SKM-1 (cell line): ENCODE data around the gene SCN8A.
"Not testable (repeated sequence)": the region's sequence is repeated elsewhere in the genome, so short reads cannot be mapped to it uniquely, and the experiment has no call there.

Experiments
- DNase-seq: peaks from one replicate; lab custom pipeline; 2025; ENCODE audit not compliant: unreplicated experiment; lab: John Stamatoyannopoulos, UW

SCN8A gene

DNA sequence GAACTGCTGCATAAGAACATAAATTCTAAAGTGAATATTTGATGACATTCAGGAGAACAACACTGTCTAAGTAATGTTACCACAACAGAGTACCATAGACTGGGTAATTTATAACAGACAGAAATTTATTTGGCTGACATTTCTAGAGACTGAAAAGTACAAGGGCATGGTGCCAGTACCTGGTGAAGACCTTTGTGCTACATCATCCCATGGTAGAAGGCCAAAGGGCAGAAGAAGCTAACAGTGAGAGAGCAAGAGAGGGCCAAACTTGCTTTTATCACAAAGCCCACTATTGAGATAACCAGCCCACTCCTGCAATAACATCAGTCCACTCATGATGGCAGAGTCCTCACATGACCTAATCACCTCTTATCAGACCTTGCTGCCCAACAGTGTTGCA, 168.7 kb downstream of the SCN8A start:
- DNase-seq = no peak

DNA sequence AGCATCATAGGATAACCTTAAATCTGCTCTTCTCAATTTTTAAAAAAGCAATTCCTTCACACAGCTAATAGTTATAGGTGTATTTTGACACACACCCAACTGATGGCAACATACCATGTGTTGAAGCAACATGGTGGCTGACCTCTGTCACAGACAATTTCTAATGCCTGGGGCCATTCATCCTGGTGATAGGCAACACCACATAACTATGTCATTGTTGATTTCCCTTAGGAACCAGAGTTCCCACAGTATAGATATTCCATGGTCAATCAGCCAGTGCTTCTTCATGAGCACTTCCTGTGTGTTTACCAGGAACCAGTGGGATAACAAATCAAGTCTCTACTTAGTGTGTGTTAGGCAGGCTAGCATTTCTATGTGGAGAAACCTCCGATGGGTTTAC, 169.2 kb downstream of the SCN8A start:
- DNase-seq = no peak

DNA sequence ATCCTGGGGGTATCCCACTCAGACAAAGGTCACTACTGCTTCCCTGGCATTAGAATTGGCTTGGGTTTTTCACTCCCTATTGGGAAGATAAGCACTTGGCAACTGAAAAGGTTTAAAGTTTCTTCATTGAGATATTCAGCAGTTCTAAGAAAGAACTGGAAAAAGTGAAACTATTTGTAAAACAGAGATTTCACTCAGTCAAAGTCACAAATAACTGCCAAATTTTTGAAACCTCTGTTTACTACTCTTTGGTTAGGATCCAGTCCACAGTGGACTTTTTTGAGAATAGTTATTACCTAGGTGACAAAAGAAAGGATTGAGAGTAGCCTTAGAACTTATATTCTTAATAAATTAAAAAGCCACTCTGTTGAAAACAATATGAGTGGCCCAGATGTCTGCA, 172.7 kb downstream of the SCN8A start:
- no peak for DNase-seq

DNA sequence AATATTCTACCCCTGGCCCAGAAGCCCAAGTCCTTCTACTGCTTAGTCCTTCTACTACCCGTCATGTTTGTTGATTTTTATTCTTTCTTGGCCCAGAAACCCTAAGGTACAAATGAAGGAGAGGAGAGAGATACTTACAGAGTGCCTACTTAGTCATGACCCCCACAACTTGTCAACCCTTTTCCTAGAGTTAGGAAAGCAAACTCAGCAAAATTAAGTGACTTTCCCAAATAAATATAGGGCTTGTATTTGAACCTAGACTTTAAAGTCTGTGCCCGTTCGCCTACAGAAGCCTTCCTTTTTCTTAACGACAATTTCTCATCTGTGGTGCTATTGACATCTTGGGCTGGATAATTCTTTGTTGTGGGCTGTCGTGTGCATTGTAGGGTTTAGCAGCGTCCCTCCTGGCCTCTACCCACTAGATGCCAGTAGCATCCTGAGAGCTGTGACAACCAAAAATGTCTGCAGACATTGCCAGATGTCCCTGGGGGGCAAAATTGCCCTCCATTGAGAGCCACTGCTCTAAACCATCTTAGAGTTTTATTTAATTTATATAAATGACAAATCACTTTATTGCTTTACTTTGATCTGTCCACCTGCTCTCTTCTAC, 175.1 kb downstream of the SCN8A start:
- no peak for DNase-seq

DNA sequence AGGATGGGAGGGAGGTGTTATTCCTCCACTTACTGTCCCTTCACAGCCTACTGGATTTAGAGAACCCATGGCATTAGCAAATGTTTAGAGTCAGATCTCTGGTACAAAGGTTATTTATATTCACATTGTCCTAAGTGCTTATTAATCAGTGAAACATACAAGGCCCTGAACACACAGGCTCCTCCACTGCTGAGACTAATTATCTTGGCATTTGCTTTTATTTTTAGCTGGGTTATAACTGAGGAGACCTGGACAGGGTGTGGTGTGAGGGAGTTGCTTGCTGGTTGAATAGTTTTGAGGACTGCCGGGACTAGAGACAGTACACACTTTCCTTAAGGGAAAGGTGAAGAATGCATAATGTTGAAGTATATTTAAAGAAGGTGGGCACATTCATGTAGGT, 180.0 kb downstream of the SCN8A start:
- no peak for DNase-seq

DNA sequence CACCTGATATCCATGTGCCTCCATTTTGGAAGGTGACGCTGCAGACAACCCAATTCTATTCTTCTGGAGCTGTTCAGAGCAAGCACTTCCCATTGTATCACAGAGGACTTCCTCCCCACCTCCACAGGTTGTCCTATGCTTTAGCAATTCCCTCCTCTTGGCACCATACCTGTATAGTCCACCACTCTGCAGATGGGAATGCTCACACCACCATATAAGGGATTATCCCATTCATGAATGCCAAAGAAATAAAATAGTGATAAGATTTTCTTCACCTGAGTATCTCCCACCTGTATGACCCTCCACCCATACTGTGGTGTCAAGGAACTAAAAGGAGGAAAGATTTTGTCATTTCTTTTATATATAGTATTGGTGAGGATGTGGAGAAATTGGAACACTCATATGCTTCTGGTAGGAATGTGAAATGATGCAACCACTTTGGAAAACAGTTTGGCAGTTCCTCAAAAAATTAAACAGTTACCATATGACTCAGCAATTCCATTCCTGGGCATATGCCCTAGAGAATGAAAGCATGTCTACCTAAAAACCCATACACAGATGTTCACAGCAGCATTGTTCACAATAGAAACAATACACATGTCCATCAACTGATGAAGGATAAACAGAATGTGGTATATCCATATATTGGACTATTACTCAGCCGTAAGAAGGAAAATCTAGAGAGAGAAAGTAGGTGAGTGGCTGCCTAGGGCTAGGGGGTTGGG, 182.3 kb downstream of the SCN8A start:
- DNase-seq = no peak

DNA sequence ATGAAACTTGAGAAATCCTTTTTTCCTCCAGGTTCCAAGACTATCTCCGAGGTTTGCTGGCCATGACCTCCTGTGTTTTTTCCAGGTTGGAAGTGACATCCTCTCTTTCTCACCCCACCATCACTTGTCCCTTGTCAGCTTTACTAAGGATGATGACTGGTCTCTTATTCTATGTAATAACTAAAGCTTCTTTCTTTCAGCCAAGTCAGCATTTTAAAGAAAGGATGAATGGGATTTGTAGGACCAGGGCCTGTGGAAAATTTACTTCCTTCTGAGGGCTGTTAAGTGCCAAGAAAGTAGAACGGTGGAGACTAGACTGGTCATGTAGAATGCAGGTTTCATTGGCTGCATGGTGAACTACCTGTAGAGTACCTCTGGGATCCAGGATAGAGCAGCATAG, 183.9 kb downstream of the SCN8A start:
- DNase-seq = no peak

DNA sequence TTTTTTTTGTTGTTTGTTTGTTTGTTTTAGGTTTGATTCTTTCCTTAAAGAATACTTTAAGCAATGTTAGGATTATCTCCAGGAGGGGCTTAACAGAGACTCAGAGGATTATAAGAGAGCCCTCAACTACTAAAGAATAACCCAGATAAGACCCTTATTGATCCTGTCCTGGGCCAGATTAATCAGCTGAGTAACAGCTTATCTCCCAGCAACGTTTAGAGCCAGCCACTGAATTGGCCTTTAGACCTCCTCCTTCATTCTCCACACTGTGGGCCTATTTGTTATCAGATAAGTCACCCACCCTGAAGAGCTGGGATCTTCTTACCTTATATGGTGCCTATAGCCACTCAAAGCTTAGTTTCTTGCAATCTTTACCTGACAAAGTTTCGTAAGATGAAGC, 186.4 kb downstream of the SCN8A start:
- DNase-seq = no peak

DNA sequence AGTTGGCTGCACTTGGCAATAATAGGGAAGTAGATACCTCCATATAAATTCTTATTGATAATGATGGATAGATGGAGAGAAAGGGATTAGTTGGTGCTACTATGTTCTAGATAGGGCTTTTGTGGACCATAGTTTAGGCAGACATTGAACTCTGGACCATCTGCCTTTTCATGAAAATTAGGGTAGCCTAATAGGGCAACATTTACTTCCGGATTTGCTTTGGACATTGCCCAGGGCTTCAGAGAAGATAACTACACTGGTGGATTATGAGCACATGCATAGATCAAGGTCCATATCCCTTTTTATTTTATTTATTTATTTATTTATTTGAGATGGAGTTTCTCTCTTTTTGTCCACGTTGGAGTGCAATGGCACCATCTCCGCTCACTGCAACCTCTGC, 186.9 kb downstream of the SCN8A start:
- DNase-seq = no peak

DNA sequence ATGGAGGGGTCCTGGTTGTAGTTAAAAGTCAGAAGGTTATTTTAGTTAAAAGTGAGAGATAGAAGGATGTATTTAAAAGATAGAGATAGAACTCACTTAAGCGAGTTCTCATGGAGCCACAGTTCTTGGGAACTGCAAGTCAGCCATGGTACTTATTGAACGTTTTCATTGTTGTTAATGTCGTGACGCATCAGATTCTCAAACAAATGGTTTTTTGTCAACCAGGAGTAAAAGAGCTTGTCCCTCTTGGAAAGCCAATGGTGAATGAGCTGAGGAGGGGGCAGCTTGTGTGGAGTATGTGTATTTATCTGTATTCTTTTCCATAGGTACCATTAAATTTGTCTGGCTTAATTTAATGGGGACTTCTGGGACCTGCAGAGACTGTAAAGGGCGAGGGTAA, 188.8 kb downstream of the SCN8A start:
- no peak for DNase-seq

DNA sequence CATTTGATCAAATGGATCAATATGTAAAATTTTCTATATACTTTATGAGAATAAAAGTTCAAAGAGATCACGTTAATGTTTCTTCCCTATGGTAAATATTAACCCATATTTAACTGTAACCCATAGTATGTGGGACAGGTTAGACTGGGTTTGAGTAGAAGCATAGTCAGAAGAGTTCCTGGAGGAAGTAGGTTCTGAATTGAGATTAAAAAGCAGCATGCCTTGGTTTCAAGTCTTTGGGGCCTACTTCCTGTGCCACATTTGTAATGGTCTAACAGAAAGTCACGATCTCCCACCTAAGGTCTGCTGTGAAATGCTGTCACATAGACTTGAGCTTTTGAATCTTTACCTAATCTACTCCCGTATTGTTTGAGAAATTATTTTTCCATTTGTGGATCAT, 193.7 kb downstream of the SCN8A start:
- no peak for DNase-seq

DNA sequence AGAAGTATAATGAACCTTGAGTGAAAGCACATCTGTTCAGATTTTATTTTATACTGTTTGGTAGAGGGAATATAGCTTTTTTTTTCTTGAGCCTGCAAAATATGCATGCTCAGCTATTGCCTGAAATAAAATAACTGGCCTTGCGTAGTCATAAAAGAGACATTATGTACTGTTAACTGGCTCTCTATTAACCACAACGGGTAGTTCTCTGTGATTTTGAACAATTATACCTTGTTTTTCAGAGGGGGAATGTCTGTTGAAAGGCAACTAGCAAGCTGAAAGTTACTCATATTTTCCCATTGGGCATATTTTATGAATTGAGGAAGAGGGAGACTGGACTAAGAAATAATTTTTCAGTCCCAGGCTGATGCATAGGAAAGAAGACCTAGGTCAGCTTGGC, 194.9 kb downstream of the SCN8A start:
- no peak for DNase-seq

DNA sequence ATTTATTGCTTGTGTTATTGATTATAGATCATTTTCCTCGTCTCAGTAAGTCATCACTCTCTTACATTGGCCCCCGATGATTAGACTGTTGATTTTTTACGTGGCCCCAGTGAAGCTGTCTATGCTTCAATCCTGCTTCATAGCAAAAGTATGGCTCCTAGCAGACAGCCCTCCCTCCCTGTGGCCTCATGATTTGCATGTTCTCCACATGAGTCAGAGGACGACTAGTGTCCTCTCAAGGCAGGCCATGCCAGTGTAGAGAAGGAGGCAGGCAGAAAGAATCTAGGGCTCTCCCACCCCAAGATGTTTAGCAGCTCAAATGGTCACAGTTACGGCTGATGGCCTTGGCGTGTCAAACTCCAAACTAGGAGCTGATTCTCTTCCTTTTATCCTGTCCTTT, 197.8 kb downstream of the SCN8A start:
- no peak for DNase-seq

DNA sequence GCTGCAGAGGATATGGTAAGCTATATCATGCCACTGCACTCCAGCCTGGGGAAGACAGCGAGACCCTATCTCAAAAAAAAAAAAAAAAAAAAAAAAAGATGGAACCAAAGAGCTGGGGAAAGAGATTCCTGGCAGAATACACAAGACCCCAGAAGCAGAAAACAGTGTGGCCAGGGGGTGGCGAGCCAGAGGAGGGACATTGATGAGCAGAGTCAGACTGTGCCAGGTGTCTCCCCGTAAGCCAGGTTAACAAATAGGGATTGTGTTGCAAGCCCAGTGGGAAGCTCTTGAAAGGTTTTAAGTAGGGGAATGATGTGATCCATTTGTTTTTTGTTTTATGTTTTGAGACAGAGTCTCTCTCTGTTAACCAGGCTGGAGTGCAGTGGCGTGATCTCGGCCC, 201.4 kb downstream of the SCN8A start:
- no peak for DNase-seq

DNA sequence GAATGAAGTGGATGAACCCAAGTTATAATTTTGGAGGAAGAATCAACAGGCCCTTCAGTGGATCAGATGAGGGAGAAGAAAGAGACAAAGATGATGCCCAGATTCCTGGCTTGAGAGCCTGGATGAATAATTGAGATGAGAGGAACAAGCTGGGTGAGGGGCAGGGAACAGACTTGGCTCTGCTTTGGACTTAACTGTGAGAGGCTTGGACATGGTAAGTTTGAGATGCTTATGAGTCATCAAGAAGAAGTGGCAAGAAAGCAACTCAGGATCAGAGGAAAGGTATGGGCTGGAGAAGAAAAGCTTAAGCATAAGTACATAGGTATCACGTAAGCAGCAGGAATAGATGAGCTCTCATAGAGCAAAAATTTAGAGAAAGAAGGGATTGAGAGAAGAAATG, 202.2 kb downstream of the SCN8A start:
- no peak for DNase-seq

DNA sequence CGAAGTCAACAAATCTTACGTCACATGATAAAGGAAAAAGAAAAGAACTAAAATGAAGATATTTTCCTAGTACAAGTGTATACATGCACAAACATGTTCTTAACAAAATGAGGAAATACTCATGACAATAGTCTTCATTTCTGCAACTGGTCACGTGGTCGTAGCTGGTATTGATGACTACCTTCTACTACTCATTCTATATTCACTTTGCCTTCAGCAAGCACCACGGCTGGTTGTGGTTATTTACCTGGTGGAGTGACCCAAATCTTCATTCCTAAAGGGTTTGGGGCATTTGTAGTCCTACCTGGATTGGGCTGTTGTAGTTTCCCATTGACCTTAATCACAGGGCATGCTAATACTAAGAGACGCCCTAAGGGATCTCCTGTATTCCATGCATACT, 206.3 kb downstream of the SCN8A start:
- no peak for DNase-seq

DNA sequence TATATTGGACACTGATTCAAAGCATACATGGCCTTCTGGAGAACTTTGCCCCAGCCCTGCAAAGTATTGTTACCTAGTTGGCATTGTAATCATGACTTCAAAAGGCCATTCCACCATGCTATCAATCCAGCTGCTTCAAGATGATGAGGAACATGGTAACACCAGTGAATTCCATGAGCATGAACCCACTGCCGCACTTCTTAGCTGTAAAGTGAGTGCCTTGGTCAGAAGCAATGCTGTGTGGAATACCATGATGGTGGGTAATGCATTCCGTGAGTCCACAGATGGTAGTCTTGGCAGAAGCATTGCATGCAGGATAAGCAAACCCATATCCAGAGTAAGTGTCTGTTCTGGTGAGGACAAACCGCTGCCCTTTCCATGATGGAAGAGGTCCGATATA, 207.0 kb downstream of the SCN8A start:
- DNase-seq = not testable (repeated sequence)

DNA sequence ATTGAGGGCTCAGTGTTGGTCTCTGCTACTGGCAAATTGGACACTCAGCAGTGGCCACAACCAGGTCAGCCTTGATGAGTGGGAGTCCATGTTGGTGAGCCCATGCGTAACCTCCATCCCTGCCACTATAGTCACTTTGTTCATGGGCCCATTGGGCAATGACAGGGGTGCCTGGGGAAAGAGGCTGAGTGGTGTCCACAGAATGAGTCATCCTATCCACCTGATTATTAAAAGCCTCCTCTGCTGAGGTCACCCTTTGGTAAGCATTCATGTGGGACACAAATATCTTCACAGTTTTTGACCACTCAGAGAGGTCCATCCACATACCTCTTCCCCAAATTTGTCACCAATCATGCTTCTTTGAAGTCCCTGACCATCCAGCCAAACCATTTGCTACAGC, 207.5 kb downstream of the SCN8A start:
- no peak for DNase-seq

DNA sequence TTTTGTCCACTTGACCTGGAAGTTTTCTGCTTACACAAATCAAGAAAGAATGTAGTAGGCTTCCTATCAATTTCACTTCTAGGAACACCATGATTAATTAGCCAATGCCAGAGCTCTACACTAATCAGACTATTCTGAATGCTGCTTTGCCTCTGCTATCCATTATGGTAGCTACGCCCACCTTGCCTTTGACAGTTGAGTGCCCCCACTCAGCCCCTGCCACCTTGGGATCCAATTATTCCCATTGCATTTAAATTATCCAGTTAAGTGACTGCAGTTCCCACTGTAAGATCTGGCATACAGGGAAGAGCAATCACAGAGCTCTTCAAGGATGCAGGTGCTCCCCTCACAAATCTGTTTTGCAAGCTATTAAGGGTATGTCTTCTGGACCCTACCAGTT, 210.0 kb downstream of the SCN8A start:
- DNase-seq = no peak

DNA sequence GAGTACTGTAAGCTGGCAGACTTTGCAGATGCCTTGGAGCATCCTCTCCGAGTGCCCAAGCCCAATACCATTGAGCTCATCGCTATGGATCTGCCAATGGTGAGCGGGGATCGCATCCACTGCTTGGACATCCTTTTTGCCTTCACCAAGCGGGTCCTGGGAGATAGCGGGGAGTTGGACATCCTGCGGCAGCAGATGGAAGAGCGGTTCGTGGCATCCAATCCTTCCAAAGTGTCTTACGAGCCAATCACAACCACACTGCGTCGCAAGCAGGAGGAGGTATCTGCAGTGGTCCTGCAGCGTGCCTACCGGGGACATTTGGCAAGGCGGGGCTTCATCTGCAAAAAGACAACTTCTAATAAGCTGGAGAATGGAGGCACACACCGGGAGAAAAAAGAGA, 215.9 kb downstream of the SCN8A start:
- no peak for DNase-seq

DNA sequence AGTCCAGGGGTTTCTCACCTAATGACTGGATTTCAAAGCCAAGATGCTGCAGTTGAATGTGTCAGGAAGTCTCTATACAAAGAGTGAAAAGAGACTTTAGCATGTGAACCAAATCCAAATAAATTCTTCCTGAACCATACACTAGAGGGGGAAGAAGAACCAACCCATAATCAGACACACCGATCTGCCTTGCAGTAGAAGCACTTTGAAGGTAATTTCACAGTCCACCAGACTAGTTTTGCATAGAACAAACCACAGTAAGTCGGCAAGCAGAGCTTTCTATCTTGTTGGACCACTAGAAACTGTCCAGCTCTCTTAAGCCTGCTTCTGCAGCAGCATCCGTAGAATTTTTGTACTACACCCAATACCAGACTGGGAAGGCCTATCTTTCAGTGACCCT, 218.2 kb downstream of the SCN8A start:
- DNase-seq = no peak

DNA sequence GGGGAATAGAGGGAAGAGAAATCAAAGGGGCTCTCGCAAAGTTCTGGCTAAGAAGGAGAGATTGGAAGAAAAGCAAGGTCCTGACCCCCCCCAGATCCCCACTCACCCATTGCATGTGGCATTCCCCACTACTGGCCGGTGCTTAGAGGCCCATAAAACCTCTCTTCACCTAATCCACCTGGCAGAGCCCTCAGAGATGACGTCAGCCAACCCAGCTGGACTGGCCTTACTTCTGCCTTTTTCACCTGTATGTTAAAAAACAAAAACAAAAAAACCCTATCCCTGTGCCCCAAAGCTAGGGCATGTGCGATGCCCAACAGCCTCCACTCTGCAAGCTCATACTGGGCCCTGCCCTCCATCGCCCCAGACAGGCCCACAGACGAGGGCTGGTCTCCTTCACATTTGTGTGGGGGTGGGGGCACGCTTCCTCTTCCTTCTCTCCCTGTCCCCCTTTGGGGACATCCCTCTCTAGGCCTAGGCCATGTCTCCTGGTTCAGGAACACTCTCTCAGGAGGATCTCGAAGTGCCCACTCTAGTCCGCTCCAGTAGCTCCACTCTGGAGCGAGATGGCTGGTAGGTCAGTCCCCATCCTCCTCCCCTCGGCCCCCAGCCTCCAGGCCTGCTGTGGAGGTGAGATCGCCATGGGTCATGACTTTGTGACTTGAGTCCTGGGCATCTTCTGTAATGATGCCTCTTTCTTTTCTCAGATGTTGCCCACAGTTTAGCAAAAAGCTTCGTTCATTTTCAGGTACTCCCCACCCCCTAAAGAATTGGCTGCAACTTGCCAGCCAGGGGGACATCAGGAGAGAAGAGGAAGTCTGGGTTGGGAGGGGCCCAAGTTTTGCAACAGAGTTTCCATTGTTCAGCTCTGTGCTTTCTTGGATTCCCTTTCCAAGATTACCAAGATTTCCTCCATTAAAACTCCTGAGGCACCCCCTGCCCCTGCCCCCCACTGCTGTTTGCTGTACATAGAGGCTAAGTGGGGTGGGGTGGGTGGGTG, 220.5 kb downstream of the SCN8A start:
- no peak for DNase-seq
